ENCODE results near the gene SELENOW.

DNA sequence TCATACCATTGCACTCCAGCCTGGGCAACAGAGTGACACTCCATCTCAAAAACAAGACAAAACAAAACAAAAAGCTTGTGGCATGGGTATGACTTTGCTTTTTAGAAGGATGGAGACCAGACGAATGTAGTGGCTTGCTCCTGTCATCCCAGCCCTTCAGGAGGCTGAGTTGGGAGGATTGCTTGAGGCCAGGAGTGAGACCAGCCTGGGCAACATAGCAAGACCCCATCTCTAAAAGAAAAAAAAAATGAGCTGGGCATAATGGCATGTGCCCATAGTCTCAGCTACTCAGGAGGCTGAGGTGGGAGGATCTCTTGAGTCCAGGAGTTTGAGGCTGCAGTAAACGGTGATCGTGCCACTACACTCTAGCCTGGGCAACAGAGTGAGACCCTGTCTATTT lies 16.4 kb upstream of the SELENOW start:
- TF ChIP-seq, protein P1, sequence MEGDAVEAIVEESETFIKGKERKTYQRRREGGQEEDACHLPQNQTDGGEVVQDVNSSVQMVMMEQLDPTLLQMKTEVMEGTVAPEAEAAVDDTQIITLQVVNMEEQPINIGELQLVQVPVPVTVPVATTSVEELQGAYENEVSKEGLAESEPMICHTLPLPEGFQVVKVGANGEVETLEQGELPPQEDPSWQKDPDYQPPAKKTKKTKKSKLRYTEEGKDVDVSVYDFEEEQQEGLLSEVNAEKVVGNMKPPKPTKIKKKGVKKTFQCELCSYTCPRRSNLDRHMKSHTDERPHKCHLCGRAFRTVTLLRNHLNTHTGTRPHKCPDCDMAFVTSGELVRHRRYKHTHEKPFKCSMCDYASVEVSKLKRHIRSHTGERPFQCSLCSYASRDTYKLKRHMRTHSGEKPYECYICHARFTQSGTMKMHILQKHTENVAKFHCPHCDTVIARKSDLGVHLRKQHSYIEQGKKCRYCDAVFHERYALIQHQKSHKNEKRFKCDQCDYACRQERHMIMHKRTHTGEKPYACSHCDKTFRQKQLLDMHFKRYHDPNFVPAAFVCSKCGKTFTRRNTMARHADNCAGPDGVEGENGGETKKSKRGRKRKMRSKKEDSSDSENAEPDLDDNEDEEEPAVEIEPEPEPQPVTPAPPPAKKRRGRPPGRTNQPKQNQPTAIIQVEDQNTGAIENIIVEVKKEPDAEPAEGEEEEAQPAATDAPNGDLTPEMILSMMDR (IDR thresholded peaks at IDR 0.05): no peak
- no peak for TF ChIP-seq POLR2A (IDR thresholded peaks at IDR 0.05)

Data from Peyer's patch (tissue), 4 donors.